NB4 (cell line): ENCODE measurements around the gene GPX4.

ENCODE experiments used
- CTCF ChIP-seq: IDR thresholded peaks from one replicate; pipeline ENCODE4 v1.5.1; 2012; ENCODE audit warnings: low read depth, low read length
- MAX ChIP-seq: IDR thresholded peaks from 2 replicates; pipeline ENCODE4 v1.6.1; 2011; ENCODE audit warnings: low read depth, low read length
- MYC ChIP-seq: IDR thresholded peaks from 2 replicates; pipeline ENCODE4 v1.6.1; 2011; ENCODE audit warnings: low read depth, low read length
- POLR2A ChIP-seq: IDR thresholded peaks from 2 replicates; pipeline ENCODE4 v1.6.1; 2011; ENCODE audit warnings: mild to moderate bottlenecking; ENCODE audit not compliant: insufficient read length; ENCODE audit errors: extremely low read depth

- no peak for TF ChIP-seq CTCF
- TF ChIP-seq POLR2A: no peak
- TF ChIP-seq MYC: no peak
- no peak for TF ChIP-seq MAX
Measured at GRCh38 chr19:1139126-1139525, 35.3 kb downstream of the GPX4 start.
